AG04450 (cell line): ENCODE results near the gene MBD4. TPM values are rescaled to one million over a fixed set of nuclear protein-coding genes. Genes with fewer than 3 reads are reported as not detected.

Source experiments
- CTCF ChIA-PET: fragments of 300-600, 350-600 bp; formaldehyde crosslinking; extraction: SDS; loops from one replicate; lab custom pipeline; 2022; ENCODE audit warnings: antibody characterized with exemption, inconsistent platforms; lab: Charles Lee
- POLR2A ChIA-PET: fragments of 350-600 bp; formaldehyde crosslinking; extraction: SDS; loops from one replicate; lab custom pipeline; 2021; ENCODE audit warnings: antibody characterized with exemption, inconsistent platforms; lab: Yijun Ruan, JAX
- DNase-seq: peaks from one replicate; pipeline ENCODE4 v3.0.0-alpha.2; 2011; ENCODE audit warnings: low read depth, low spot score
- H3K27ac ChIP-seq: one replicate; pipeline ENCODE4 v1.5.1; 2012; ENCODE audit warnings: low read depth, low read length, control low read depth
- H3K27me3 ChIP-seq: one replicate; pipeline ENCODE4 v1.6.0; 2012; ENCODE audit warnings: low read length; ENCODE audit not compliant: control insufficient read depth, insufficient read depth
- H3K4me3 ChIP-seq: 2 replicates; pipeline ENCODE4 v1.5.1; 2011; ENCODE audit warnings: mild to moderate bottlenecking, low read depth, low read length, control low read depth
- H3K9me3 ChIP-seq: 2 replicates; pipeline ENCODE4 v1.5.1; 2012; ENCODE audit warnings: low read length; ENCODE audit not compliant: control insufficient read depth, insufficient read depth
- polyA plus RNA-seq: library from polyadenylated mRNA; depleted of rRNA; stranded (reverse); fragments of >200 nt; gene quantifications from 2 replicates; pipeline ENCODE4 v1.2.3, GENCODE V29; 2011
- TF ChIP-seq, protein P1 (sequence below): IDR thresholded peaks from 2 replicates; pipeline ENCODE4 v1.5.1; 2011; ENCODE audit warnings: low read depth, low read length, control low read depth, inconsistent platforms

The MBD4 gene
- polyA plus RNA-seq, 1 experiment = 35.6 TPM

- H3K9me3 ChIP-seq = no peaks in the 10 kb centered on the region
- no peak overlapping the region for H3K27ac ChIP-seq
- ChIA-PET CTCF (interaction anchor here (0.6 to 2.6 kb wide), 4 partner anchors 10 to 525 kb away, joined by 3 to 16 read pairs (median 4); no protein-coding TSS in a partner anchor), POLR2A (interaction anchor here (0.5 to 2.2 kb wide), 4 partner anchors 10 to 437 kb away, joined by 4 to 11 read pairs (median 7); partner anchors contain the start of genes IFT122 and MBD4)
- peak; percentile 45 for DNase-seq
- TF ChIP-seq, protein P1, sequence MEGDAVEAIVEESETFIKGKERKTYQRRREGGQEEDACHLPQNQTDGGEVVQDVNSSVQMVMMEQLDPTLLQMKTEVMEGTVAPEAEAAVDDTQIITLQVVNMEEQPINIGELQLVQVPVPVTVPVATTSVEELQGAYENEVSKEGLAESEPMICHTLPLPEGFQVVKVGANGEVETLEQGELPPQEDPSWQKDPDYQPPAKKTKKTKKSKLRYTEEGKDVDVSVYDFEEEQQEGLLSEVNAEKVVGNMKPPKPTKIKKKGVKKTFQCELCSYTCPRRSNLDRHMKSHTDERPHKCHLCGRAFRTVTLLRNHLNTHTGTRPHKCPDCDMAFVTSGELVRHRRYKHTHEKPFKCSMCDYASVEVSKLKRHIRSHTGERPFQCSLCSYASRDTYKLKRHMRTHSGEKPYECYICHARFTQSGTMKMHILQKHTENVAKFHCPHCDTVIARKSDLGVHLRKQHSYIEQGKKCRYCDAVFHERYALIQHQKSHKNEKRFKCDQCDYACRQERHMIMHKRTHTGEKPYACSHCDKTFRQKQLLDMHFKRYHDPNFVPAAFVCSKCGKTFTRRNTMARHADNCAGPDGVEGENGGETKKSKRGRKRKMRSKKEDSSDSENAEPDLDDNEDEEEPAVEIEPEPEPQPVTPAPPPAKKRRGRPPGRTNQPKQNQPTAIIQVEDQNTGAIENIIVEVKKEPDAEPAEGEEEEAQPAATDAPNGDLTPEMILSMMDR = no peak
- H3K4me3 ChIP-seq = no peak overlapping the region
- no peaks in the 10 kb centered on the region for H3K27me3 ChIP-seq
Measured at GRCh38 chr3:129409541-129409940, 30.2 kb downstream of the MBD4 start.

DNA sequence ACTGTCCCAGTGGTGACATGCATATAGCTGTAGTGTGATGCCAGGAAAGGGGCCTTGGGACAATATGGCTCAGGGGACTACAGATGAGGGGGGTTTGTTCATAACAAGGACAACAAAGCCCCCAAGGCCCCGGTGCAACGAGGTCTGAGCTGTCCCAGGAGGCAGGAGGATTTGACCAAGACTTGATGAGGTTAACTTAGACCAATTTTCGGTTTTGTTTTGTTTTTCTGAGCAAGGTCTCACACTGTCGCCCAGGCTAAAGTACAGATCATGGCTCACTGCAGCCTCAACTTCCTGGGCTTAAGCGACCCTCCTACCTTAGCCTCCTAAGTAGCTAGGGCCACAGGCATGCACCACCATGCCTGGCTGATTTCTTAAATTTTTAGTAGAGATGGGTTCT, 35.1 kb downstream of the MBD4 start:
- Histone ChIP-seq H3K27me3 (no peaks in the 10 kb centered on the region), H3K27ac (no peak overlapping the region), H3K9me3 (no peaks in the 10 kb centered on the region), H3K4me3 (no peak overlapping the region)
- POLR2A ChIA-PET = no interaction called here
- TF ChIP-seq, protein P1 = no peak
- CTCF ChIA-PET = no interaction called here
- DNase-seq = no peak

DNA sequence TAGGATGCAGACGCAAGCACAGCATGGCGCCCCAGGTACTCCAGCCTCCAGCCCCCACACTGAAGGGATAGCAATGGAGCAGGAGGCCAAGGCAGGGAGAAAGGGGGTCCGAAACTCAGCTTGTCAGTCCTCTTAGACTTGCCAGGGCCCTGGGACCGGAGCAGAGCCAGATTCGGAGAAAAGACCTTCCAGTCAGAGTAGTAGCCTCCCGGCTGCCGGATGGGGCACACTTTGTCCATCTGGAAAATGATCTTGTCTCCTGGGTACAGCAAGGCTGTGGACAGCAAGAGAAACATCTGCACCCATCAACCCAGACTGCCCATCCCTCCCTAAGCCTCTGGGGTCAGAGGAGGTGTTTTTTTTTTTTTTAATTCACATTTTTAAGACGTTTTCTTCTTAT, 35.6 kb downstream of the MBD4 start:
- TF ChIP-seq, protein P1 = no peak
- H3K27ac ChIP-seq = no peak overlapping the region
- CTCF ChIA-PET = no interaction called here
- no peak overlapping the region for H3K4me3 ChIP-seq
- DNase-seq = no peak
- POLR2A ChIA-PET = no interaction called here
- H3K9me3 ChIP-seq = no peaks in the 10 kb centered on the region
- H3K27me3 ChIP-seq = no peaks in the 10 kb centered on the region

DNA sequence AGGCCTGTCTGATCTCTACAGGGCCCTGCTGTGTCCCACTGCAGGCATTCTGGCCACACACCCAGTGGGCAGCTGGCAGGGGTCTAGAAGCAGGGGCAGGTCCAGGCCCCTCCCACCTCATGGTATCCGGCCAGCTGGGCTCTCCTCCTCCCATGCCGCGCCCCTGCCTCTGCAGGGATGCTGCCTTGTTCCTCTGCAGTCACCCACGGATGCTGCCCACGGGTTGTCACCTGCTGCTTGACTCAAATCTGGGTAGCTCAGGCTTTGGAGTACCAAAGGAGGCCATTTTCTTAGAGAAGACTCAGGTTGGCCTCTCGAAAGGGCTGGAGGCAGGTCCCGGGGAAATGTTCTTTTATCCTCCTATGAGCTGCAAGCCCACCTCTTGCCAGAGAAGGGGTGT, 36.3 kb downstream of the MBD4 start:
- Histone ChIP-seq H3K9me3 (no peaks in the 10 kb centered on the region), H3K27ac (no peak overlapping the region), H3K4me3 (no peak overlapping the region), H3K27me3 (no peaks in the 10 kb centered on the region)
- TF ChIP-seq, protein P1 = no peak
- POLR2A ChIA-PET = no interaction called here
- CTCF ChIA-PET = interaction anchor here (2.0 kb wide), 1 partner anchor 20 kb away, joined by 5 read pairs; no protein-coding TSS in a partner anchor
- DNase-seq = no peak

GRCh38 chr3:129402616-129403015, 37.1 kb downstream of the MBD4 start:
- no peak overlapping the region for H3K4me3 ChIP-seq
- H3K27ac ChIP-seq = no peak overlapping the region
- CTCF ChIA-PET = interaction anchor here (0.5 to 2.0 kb wide), 2 partner anchors 19 to 157 kb away, joined by 5 to 6 read pairs; no protein-coding TSS in a partner anchor
- DNase-seq = no peak
- H3K9me3 ChIP-seq = no peaks in the 10 kb centered on the region
- H3K27me3 ChIP-seq = no peaks in the 10 kb centered on the region
- TF ChIP-seq, protein P1 = no peak
- POLR2A ChIA-PET = no interaction called here
